Measurements from ENCODE around the gene TTC9B.

TTC9B gene

GRCh38 chr19:40249781-40250180, 31.6 kb upstream of the TTC9B start:
- no peak for DNase-seq (ENCODE audit: low read depth)
- no peak for TF ChIP-seq CTCF (IDR thresholded peaks at IDR 0.05; ENCODE audit: low read depth, low read length, missing control alignments)
- in situ Hi-C loops (cut with HindIII; ENCODE audit: low sequenced_read_pairs), result no loop called here
- no peak overlapping the region for H3K4me3 ChIP-seq (ENCODE audit: low read depth, low read length)

GRCh38 chr19:40249201-40249600, 31.0 kb upstream of the TTC9B start:
- no peak for DNase-seq (ENCODE audit: low read depth)
- no peak for TF ChIP-seq CTCF (IDR thresholded peaks at IDR 0.05; ENCODE audit: low read depth, low read length, missing control alignments)
- in situ Hi-C loops (cut with HindIII; ENCODE audit: low sequenced_read_pairs), result no loop called here
- H3K4me3 ChIP-seq (ENCODE audit: low read depth, low read length), result no peak overlapping the region

- DNase-seq (ENCODE audit: low read depth), result no peak
- no peak overlapping the region for H3K4me3 ChIP-seq (ENCODE audit: low read depth, low read length)
- in situ Hi-C loops (cut with HindIII; ENCODE audit: low sequenced_read_pairs), result no loop called here
- TF ChIP-seq CTCF (IDR thresholded peaks at IDR 0.05; ENCODE audit: low read depth, low read length, missing control alignments), result no peak
Measured at GRCh38 chr19:40247735-40248262, 29.6 kb upstream of the TTC9B start.

GRCh38 chr19:40247178-40247577, 29.0 kb upstream of the TTC9B start:
- H3K4me3 ChIP-seq (ENCODE audit: low read depth, low read length), result no peak overlapping the region
- TF ChIP-seq CTCF (IDR thresholded peaks at IDR 0.05; ENCODE audit: low read depth, low read length, missing control alignments), result no peak
- in situ Hi-C loops (cut with HindIII; ENCODE audit: low sequenced_read_pairs), result no loop called here
- no peak for DNase-seq (ENCODE audit: low read depth)

GRCh38 chr19:40246292-40247073, 28.3 kb upstream of the TTC9B start:
- no peak for TF ChIP-seq CTCF (IDR thresholded peaks at IDR 0.05; ENCODE audit: low read depth, low read length, missing control alignments)
- in situ Hi-C loops (cut with HindIII; ENCODE audit: low sequenced_read_pairs), result no loop called here
- H3K4me3 ChIP-seq (ENCODE audit: low read depth, low read length), result no peak overlapping the region
- DNase-seq (ENCODE audit: low read depth), result no peak

- TF ChIP-seq CTCF (IDR thresholded peaks at IDR 0.05; ENCODE audit: low read depth, low read length, missing control alignments), result no peak
- in situ Hi-C loops (cut with HindIII; ENCODE audit: low sequenced_read_pairs), result no loop called here
- H3K4me3 ChIP-seq (ENCODE audit: low read depth, low read length), result no peak overlapping the region
- DNase-seq (ENCODE audit: low read depth), result no peak
Measured at GRCh38 chr19:40245506-40246128, 27.4 kb upstream of the TTC9B start.
